Limb (tissue), 2 donors: Measurements from ENCODE around the gene TOM1.
A peak's percentile ranks its signal among the peaks of the same experiment; 100 is the strongest.

Experiments used
- DNase-seq, 2 donors: peaks; one replicate each; pipeline ENCODE4 v3.0.0-alpha.2; 2016; ENCODE audit errors: extremely low spot score in 2 of 2

Gene TOM1

DNA sequence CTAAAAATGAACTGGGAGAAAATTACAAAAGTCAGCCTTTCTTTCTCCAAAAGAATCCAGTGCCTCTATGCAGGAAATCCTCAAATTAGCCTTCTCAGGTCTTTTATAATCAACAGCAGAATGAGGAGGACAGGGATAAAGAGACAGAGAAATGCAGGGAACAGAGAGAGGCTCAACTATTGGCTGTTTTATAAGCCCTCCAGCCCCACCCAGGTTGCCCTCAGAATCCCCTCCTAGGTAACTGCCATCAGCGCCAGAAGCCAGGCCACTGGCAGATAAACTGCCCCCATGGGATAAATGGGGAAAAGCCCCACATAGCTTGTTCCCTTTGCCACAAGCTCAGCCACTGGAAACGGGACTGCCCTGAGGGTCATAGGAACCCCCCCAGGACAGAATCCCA lies 70.3 kb downstream of the TOM1 start:
- no peak for DNase-seq

DNA sequence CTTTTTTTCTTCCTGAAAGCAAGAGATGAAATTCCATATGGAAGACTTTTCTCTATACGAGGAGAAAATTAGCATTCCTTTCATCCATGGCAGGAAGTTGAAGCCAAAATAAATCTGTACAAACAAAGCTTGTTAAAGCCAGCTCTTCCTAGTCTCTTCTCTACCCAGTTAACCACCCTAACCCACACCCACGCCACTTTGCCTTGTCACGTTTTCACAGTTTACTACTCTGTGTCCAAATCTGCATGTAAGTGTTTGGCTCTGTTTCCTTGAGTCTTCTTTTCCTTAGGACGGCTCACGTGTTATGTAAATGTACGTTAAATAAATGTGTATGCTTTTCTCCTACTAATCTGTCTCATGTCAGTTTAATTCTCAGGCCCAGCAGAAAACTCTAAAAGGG lies 74.1 kb downstream of the TOM1 start:
- no peak for DNase-seq

DNA sequence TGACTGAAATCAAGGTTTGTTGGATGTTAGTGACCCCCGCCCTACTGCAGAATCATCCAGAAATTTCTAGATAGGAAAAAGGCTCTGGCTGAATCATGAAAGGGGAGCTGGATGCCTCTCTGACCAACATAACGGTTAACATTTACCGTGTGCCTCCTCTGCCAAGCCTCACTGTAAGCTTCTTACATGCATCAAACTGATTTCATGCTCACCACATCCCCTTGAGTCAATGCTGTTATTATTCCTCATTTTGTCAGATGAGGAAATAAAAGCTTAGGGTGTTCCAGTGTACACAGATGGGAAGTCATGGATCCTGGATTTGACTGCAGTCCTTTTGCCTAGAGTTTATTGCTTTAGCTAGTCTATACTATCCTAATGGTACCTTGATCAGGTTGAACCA lies 75.3 kb downstream of the TOM1 start:
- no peak for DNase-seq

DNA sequence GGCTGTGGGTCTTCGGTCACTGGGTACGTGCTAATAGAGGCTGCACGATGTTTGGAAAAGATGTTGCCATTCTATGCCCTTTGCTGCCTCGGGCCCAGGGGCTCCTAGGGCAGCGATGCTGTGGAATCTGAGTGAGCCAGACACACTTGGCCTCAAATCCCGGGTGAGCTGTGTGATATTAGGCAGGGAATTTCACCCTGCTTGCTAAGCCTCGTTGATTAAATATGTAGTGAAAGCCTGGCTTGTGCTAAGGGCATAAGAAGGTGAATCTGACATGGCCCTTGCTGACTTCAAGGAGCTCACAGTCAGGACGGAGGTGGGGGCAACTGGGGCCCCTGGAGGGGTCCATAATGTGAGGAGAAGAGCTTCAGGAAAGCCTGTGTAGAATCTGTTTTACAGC lies 75.8 kb downstream of the TOM1 start:
- no peak for DNase-seq

DNA sequence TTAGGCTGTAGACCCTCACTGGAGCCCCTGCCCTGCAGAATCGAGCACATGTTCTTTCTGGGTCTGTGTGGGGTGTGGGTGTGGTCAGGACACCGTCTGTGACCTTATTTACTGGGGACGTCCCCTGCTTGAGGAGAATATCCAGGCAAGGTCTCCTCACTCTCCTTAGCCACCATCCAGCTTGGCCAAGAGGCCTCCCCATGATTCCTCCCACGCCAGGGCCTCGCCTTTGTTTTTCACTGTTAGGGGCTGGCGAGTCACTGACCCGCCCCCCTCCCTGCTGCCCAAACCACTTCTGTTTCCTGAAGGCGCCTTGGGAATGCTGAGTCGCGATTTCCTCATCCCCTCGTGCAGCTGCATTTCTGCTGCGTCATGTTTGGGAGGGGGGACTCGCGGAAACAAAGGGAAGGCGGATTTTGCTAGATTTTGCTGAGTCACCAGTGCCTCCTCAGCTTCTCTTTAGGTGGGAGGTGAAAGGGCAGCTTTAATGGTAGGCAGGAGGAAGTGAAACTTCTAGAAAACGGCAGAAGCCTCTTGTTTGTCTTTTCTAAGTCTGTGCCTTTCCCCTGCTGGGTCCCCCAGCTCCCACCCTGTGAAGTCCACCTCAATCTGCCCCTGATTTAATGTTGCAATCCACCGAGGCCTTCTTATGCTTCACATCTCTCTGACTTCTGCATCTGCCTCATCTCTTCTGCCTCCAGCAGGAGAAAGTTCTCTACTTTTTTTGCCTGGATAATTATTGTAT lies 77.2 kb downstream of the TOM1 start:
- peak; percentile 82 to 88 for DNase-seq

DNA sequence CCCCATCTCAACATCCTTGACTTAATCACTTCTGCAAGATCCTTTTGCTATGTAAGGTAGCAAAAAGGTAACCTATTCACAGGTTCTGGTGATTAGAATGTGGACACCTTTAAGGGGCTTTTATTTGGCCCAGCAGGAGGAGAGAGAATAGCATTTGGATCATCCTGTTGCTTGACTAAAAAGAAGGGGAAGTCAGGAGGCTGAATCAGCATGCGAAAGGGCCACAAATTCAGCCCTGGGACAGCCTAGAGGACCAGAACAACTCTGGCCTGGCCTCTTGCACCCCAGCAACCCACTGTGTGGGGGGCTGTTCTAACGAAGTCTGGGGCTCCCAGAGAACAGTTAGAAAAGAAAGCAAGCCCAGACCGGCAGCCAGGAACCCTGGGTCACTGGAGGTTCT lies 78.0 kb downstream of the TOM1 start:
- no peak for DNase-seq

DNA sequence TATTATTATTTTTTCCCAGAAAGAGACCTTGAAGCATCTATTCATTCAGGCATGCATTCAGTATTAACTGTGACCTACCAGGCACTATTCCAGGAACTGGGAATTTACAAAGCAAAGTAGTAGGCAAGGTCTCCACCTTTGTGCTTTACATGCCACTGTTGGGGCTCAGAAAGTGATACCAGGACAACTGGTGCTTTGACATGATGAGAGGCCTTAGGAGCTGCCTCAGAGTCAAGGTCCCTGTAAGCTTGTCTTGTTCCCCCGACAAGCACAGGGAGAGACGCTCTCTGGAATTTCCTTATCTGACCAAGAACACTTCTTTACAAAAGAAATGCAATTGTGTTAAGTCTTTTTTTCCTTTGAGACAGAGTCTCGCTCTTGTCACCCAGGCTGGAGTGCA lies 78.9 kb downstream of the TOM1 start:
- DNase-seq, result no peak

DNA sequence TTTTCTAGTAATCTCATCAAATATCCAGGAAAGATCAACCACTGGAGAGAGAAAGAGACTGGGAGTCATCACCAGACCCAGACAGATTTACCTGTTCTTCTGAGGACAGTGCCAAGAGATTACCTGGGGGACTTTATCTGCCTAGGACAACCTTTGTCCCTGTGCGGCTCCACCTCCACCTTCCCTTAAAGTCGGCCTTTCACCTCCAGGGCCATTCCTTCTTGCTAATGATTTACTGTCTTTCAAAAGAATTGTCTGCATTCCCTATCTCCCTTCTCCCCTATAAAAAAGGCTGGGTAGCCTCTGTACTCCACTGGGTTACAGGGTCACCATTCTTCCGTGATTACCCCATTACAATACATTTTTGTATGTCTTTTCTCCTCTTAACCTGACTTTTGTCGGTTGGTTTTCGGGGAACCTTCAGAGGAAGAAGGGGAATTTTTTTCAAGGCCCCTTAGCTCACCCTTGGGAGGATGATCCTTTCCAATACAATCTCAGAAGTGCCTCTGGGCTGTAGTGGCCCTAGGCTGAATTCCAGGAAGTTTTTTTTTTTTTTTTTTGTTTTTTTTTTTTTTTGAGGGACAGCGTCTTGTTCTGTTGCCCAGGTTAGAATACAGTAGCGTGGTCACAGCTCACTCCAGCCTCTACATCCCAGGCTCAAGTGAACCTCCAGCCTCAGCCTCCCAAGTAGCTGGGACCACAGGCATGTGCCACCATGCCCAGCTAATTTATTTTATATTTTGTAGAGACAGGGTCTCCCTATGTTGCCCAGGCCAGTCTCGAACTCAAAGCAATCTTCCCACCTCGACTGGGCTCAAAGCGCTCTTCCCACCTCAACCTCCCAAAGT lies 79.7 kb downstream of the TOM1 start:
- no peak for DNase-seq

DNA sequence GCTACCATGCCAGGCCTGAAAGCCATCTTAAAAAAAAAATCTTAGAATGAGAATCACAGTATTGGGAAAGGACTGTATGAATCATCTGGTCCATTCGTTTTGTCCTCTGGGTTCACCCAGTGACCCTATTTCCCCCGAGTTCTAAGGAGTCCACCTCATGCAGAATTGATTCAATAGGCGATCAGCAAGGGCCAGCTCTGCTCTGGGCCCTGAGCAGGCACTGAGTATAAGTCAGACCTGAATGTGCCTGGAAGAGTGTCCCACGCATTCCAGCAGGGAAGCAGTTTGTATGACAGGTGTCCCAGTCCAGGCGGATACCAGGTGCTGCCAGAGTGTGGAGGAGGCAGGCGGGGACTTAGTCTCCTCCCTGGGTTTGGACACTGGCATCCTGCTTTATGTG lies 80.3 kb downstream of the TOM1 start:
- DNase-seq, result no peak

DNA sequence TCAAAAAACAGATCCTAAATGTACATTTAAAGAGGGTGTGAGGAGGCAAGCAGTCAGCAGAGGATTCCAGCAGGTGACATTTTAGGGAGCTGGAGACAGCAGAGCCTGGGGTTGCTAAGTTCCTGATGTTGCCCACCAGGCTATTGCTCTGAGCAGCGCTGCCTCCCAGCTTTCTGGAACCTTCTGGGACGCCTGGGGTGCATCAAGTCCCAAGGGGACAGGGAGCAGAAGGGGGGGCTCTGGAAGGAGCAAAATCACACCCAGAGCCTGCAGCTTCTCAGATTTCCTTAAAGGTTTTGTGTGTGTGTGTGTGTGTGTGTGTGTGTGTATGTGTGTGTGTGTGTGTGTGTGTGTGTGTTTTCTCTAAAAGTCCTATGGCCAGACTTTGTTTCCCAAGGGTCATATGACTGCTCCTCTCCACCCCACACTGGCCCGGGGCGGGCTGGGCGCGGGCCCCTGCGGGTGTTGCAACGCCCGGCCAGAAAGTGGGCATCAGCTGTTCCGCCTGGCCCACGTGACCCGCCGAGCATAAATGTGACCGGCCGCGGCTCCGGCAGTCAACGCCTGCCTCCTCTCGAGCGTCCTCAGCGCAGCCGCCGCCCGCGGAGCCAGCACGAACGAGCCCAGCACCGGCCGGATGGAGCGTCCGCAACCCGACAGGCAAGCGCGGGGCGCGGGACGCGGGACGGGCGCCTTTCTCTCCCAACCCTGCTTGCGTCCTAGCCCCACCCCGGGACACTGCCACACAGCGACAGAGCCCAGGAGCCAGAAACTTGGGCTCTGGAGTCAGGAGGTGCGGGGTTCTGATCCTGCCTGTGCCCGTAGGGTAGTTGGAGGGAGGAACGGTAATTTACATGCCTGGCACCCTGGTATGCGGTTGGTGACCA lies 81.1 kb downstream of the TOM1 start, which contains the start of gene HMOX1:
Gene HMOX1, plus strand, starts transcription at position 560 of the 887 bp plus-strand sequence. Its CDS starts 78 bp downstream, at position 638.
- DNase-seq, result peak; percentile 73 to 86

DNA sequence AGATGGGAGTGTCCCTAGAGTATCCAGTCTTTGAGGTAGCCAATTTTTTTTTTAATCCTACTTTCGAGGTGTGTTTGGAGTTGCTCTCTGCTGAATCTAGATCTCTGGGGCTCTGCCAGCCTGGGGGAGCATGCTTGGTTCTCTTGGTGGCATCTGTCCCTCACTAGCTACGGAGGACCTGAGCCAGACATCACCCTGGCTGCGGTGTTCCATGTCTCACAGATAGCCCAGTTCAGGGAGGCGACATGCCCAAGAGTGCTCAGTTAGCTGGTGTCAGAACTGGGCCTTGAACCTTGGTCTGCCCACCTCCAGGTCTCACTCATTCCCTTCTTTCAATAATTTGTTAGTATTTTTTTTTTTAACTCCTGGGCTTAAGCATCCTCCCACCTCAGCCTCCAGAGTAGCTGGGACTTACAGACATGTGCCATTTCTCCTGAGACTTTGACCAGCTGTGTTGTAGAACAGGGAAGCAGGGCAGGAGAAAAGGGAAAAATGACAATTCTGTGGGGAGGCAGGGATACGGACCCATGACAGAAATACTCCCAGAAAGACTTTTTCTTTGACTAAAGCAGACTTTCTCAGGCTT lies 81.8 kb downstream of the TOM1 start:
- no peak for DNase-seq

DNA sequence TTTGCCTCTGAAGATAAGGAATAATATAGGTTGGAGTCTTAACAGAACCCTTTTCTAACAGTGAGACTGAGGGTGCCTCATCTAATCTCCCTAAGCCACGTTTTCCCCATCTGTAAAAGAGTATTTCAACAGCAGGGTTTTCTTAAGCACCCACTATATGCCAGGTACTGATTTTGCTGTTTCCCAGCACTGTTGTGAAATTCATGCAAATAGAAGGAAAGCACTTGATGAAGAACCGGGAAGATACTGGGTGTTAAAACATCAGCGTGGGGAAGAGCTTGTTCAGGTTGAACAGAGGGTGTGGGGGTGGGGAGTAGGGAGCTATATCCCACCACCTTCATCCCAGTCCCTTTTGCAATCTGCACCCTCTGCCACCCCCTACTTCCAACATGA lies 84.0 kb downstream of the TOM1 start:
- DNase-seq, result no peak

DNA sequence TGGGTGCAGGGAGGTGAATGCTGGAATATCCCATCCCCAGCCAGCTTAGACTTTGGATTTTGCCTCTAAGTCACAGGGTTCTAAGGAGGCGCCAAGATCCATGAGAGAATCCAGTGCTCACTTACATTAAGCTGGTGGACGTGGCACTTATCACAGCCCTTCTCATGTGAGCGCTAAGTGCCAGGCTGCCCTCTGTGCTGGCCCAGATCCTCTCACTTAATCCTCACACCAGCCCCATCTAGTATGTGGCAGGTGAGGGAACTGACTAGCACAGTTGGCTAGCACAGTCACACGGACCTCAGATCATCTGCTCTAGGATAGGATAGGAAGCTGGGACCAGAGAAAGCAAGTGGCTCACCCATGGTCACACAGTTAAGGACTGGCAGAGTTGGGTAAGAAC lies 84.8 kb downstream of the TOM1 start:
- DNase-seq, result no peak

DNA sequence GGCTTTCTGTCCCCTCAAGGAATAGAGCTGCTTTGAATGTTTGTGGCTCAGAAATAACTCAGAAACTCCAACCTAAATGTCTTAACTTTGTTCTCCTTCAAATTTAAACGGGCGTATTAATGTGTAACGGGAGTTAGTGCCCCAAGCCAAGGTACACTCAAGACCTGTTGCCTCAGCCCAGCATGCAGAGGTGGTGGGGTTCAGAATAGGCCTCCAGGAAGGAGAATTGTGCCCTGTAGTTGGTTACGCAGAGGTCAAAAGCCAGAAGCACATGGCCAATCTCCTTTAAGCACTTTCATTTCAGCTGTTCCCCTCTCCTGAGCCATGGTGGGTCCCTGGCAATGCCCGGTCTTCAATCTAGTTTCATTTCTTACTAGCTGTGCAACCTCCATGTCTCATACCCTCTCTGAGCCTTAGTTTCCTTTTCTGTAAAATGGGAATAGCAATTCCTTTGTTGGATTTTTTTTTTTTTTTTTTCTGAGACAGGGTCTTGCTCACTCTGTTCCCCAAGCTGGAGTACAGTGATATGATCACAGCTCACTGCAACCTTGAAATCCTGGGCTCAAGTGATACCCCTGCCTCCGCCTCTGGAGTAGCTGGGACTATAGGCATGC lies 85.4 kb downstream of the TOM1 start:
- DNase-seq, result no peak

DNA sequence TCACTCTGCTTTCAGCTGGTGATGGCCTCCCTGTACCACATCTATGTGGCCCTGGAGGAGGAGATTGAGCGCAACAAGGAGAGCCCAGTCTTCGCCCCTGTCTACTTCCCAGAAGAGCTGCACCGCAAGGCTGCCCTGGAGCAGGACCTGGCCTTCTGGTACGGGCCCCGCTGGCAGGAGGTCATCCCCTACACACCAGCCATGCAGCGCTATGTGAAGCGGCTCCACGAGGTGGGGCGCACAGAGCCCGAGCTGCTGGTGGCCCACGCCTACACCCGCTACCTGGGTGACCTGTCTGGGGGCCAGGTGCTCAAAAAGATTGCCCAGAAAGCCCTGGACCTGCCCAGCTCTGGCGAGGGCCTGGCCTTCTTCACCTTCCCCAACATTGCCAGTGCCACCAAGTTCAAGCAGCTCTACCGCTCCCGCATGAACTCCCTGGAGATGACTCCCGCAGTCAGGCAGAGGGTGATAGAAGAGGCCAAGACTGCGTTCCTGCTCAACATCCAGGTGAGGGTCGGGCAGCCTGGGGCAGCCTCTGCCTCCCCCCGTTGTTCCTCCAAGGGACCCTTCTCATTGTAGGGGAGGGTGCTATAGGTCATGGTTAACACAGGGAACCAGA lies 87.1 kb downstream of the TOM1 start:
- no peak for DNase-seq

DNA sequence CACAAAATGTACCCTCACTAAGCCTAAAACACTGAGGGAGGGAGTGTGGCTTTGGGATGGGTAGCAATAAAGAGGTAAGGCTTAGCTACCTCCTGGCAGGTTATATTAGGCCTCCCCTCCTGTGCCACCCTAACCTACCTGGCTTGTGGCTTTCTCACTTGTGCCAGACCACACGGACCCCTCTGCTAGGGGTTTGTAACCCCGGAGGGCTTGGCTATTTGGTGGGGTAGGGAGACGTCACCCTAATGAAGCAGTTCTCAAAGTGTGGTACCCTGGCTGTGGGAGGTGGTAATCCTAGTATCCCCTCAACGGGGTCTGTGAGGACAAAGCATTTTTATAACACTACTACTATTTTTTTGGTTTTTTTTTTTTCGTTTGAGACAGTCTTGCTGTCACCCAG lies 91.2 kb downstream of the TOM1 start:
- DNase-seq, result no peak

DNA sequence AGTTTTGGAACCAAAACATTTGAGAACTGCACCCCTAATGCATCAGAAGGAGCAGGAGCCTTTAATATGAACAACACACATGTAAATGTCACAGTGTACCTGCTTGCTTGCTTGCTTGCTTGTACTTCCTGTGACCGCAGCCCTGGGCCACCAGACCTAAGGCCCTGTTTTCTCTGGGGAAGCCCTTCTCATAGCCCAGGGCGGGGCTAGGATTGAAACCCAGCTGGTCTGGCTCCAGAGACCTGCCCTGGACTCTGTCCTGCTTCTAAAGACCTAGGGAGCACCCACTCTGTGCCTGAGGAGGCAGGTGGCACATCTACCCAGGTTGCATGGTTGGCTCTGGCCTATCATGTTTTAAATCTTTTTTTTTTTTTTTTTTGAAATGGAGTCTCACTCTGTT lies 92.7 kb downstream of the TOM1 start:
- no peak for DNase-seq

DNA sequence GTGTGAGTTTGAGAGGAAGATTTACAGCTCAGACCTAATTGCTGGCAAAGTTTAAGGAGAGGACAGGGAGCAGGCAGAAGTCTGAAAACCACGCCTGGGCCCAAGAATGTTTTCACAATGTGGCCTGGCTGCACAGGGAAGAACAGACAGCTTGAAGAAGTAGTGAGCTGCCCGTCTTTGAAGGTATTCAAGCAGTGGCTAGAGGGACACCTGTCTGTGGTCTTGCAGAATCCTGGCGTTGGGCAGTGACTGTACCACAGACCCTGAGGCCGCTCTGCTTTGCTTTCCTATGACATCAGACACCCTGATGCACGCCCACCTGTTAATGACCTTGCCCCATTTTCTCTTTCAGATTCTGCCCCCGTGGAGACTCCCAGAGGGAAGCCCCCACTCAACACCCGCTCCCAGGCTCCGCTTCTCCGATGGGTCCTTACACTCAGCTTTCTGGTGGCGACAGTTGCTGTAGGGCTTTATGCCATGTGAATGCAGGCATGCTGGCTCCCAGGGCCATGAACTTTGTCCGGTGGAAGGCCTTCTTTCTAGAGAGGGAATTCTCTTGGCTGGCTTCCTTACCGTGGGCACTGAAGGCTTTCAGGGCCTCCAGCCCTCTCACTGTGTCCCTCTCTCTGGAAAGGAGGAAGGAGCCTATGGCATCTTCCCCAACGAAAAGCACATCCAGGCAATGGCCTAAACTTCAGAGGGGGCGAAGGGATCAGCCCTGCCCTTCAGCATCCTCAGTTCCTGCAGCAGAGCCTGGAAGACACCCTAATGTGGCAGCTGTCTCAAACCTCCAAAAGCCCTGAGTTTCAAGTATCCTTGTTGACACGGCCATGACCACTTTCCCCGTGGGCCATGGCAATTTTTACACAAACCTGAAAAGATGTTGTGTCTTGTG lies 93.7 kb downstream of the TOM1 start:
- no peak for DNase-seq

DNA sequence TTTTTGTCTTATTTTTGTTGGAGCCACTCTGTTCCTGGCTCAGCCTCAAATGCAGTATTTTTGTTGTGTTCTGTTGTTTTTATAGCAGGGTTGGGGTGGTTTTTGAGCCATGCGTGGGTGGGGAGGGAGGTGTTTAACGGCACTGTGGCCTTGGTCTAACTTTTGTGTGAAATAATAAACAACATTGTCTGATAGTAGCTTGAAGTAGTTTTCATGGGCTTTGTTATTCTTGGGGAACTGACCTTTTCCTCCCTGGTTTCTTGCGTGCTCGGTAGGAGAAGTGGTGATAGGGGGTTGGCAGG lies 94.3 kb downstream of the TOM1 start:
- no peak for DNase-seq
